Astrocyte (in vitro differentiated cells and primary cell): ENCODE data around the gene TFIP11. TPM values are rescaled to one million over a fixed set of nuclear protein-coding genes. Genes with fewer than 3 reads are reported as not detected.

ENCODE experiments used
- DNase-seq: peaks from one replicate; pipeline ENCODE4 v3.0.0-alpha.2; 2010; ENCODE audit warnings: low read depth
- FAIRE-seq: peaks from 2 replicates; lab custom pipeline; 2011; peaks lifted over from hg19 to GRCh38; lab: Jason Lieb, UNC
- H2AFZ ChIP-seq: 2 replicates; pipeline ENCODE4 v1.6.0; 2012; ENCODE audit warnings: low read depth, low read length, inconsistent platforms
- H3K27ac ChIP-seq: 2 replicates; pipeline ENCODE4 v1.5.1; 2011; ENCODE audit warnings: low read depth, low read length, inconsistent platforms
- H3K27me3 ChIP-seq: 2 replicates; pipeline ENCODE4 v1.6.0; 2011; ENCODE audit warnings: low read length, inconsistent platforms; ENCODE audit not compliant: insufficient read depth
- H3K36me3 ChIP-seq: 2 replicates; pipeline ENCODE4 v1.5.1; 2011; ENCODE audit warnings: low read length, inconsistent platforms; ENCODE audit not compliant: insufficient read depth
- H3K4me1 ChIP-seq: 2 replicates; pipeline ENCODE4 v1.5.1; 2011; ENCODE audit warnings: low read length, inconsistent platforms; ENCODE audit not compliant: insufficient read depth
- H3K4me2 ChIP-seq: 2 replicates; pipeline ENCODE4 v1.6.0; 2012; ENCODE audit warnings: low read length, inconsistent platforms
- H3K4me3 ChIP-seq: 2 replicates; pipeline ENCODE4 v1.5.1; 2011; ENCODE audit warnings: low read depth, mild to moderate bottlenecking, low read length, inconsistent platforms; ENCODE audit not compliant: insufficient read depth
- H3K79me2 ChIP-seq: 2 replicates; pipeline ENCODE4 v1.6.0; 2012; ENCODE audit warnings: mild to moderate bottlenecking, low read length, inconsistent platforms; ENCODE audit not compliant: insufficient read depth
- H3K9ac ChIP-seq: 2 replicates; pipeline ENCODE4 v1.6.0; 2012; ENCODE audit warnings: mild to moderate bottlenecking, low read length, inconsistent platforms
- H3K9me3 ChIP-seq: 2 replicates; pipeline ENCODE4 v1.5.1; 2012; ENCODE audit warnings: low read depth, mild to moderate bottlenecking, low read length, inconsistent platforms; ENCODE audit not compliant: insufficient read depth
- H4K20me1 ChIP-seq: 2 replicates; pipeline ENCODE4 v1.6.0; 2012; ENCODE audit warnings: low read length, inconsistent platforms; ENCODE audit not compliant: insufficient read depth
- H3K27ac Mint-ChIP-seq: one replicate; pipeline ENCODE4 v1.8.0; 2021; ENCODE audit warnings: mild to moderate bottlenecking, mixed read lengths; ENCODE audit not compliant: unreplicated experiment
- H3K27me3 Mint-ChIP-seq: one replicate; pipeline ENCODE4 v1.8.0; 2021; ENCODE audit warnings: low read depth, mixed read lengths; ENCODE audit not compliant: unreplicated experiment
- H3K36me3 Mint-ChIP-seq: one replicate; pipeline ENCODE4 v1.8.0; 2021; ENCODE audit warnings: low read depth, mixed read lengths; ENCODE audit not compliant: unreplicated experiment
- H3K4me1 Mint-ChIP-seq: one replicate; pipeline ENCODE4 v1.8.0; 2021; ENCODE audit warnings: low read depth, mixed read lengths; ENCODE audit not compliant: unreplicated experiment
- H3K4me3 Mint-ChIP-seq: one replicate; pipeline ENCODE4 v1.8.0; 2021; ENCODE audit warnings: mild to moderate bottlenecking, moderate library complexity, mixed read lengths; ENCODE audit not compliant: unreplicated experiment
- H3K9me3 Mint-ChIP-seq: one replicate; pipeline ENCODE4 v1.8.0; 2021; ENCODE audit warnings: mild to moderate bottlenecking, mixed read lengths; ENCODE audit not compliant: unreplicated experiment
- EZH2 ChIP-seq: IDR thresholded peaks from 2 replicates; pipeline ENCODE4 v1.6.1; 2012; ENCODE audit warnings: mild to moderate bottlenecking, low read length, inconsistent platforms; ENCODE audit not compliant: insufficient read depth
- total RNA-seq: library from RNA; stranded (reverse); gene quantifications from 2 replicates; pipeline ENCODE4 v1.2.1, GENCODE V29; 2021
- TF ChIP-seq, protein P1 (sequence below): IDR thresholded peaks from 2 replicates; pipeline ENCODE4 v1.5.1; 2011; ENCODE audit warnings: low read depth, mild to moderate bottlenecking, inconsistent platforms, low read length, moderate library complexity; ENCODE audit not compliant: insufficient read depth

TFIP11 gene
- total RNA-seq, 1 donor from 2014 or later: 36.9 TPM

DNA sequence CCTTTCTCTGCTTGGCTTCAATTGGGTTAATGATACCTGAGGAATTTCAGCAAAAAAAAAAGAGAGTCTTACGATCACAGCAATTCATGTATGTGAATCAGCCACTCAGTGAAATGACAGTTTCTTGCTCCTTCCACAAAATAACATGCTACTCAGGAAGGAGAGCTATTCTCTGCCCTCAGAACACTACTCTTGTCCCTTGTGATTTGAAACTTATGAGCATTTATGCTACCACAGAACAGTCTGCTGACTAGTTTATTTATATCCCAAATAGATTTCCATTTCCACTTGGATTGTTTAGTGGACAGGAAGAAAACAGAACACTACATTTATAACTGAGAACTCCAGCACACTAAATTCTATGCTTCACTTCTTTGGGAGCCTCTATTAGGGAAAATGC, 8.5 kb downstream of the TFIP11 start:
- peaks cover 19% of the 10 kb centered on the region for H3K36me3 Mint-ChIP-seq

DNA sequence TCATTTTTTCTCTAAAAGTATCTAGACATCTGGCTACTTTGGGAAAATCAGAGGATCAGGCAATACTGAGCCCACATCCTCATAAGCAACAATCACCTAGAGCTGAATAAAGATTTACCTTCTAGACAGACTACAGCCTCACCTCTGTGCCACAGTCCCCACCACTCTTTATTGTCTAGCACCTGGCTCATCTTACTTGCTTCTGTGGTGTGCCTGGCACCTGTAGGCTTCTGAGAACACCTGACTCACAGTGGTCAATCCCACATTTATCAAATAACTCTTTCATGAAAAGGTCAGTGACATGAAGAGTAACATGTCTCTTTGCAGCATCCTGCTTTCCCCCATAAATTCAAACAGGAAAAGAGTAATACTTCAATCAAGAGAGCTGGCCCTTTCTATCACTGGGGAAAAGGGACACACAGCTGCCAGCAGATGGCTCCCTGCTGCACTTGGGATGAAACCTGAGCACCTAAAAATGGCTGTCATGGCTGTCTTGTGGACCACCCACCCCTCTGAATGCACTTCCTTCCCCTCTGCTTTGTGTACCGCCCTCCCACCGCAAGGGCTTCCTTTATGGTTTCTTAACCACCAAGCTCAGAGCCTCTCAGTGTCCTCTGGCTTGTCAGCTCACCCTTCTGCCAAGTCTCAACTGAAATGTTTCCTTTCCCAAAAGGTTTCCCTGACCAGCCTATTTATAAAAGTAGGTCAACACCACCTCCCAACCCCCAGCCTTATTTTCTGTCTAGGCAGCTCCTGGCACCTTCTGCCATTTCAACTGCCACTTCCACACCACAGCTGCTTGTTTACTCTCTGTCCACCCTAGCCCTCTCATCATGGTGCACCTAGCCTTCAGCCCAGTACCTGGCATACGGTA, 9.3 kb downstream of the TFIP11 start:
- TF ChIP-seq, protein P1, sequence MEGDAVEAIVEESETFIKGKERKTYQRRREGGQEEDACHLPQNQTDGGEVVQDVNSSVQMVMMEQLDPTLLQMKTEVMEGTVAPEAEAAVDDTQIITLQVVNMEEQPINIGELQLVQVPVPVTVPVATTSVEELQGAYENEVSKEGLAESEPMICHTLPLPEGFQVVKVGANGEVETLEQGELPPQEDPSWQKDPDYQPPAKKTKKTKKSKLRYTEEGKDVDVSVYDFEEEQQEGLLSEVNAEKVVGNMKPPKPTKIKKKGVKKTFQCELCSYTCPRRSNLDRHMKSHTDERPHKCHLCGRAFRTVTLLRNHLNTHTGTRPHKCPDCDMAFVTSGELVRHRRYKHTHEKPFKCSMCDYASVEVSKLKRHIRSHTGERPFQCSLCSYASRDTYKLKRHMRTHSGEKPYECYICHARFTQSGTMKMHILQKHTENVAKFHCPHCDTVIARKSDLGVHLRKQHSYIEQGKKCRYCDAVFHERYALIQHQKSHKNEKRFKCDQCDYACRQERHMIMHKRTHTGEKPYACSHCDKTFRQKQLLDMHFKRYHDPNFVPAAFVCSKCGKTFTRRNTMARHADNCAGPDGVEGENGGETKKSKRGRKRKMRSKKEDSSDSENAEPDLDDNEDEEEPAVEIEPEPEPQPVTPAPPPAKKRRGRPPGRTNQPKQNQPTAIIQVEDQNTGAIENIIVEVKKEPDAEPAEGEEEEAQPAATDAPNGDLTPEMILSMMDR: peak; percentile 56
- TF ChIP-seq EZH2: no peak
- Mint-ChIP-seq H3K36me3 (peaks cover 21% of the 10 kb centered on the region), H3K9me3 (no peaks in the 10 kb centered on the region), H3K27ac (peak overlapping the region; percentile 56), H3K4me1 (peaks cover 18% of the 10 kb centered on the region), H3K27me3 (no peaks in the 10 kb centered on the region), H3K4me3 (no peak overlapping the region)
- Histone ChIP-seq H3K27me3 (no peaks in the 10 kb centered on the region), H3K4me1 (peaks cover 21% of the 10 kb centered on the region), H3K4me2 (no peak overlapping the region), H3K79me2 (peaks cover 7% of the 10 kb centered on the region), H3K9me3 (no peaks in the 10 kb centered on the region), H3K9ac (no peak overlapping the region), H2AFZ (no peak overlapping the region), H3K36me3 (peaks cover 59% of the 10 kb centered on the region), H3K4me3 (no peak overlapping the region), H4K20me1 (no peaks in the 10 kb centered on the region), H3K27ac (no peak overlapping the region)
- FAIRE-seq (no peak), DNase-seq (peak; percentile 37)

More for the DNA sequence above, 8.5 kb downstream of the TFIP11 start:
- TF ChIP-seq, protein P1: no peak
- no peak for TF ChIP-seq EZH2
- Histone ChIP-seq H3K4me3 (no peak overlapping the region), H3K4me1 (peaks cover 21% of the 10 kb centered on the region), H3K79me2 (peaks cover 8% of the 10 kb centered on the region), H3K9me3 (no peaks in the 10 kb centered on the region), H3K36me3 (peaks cover 61% of the 10 kb centered on the region), H3K4me2 (no peak overlapping the region), H4K20me1 (peaks cover under 1% of the 10 kb centered on the region), H3K27ac (no peak overlapping the region), H3K27me3 (no peaks in the 10 kb centered on the region), H2AFZ (no peak overlapping the region), H3K9ac (no peak overlapping the region)
- Mint-ChIP-seq H3K9me3 (no peaks in the 10 kb centered on the region), H3K4me1 (peaks cover 18% of the 10 kb centered on the region), H3K27ac (no peak overlapping the region), H3K4me3 (no peak overlapping the region), H3K27me3 (no peaks in the 10 kb centered on the region)
- DNase-seq (no peak), FAIRE-seq (no peak)

DNA sequence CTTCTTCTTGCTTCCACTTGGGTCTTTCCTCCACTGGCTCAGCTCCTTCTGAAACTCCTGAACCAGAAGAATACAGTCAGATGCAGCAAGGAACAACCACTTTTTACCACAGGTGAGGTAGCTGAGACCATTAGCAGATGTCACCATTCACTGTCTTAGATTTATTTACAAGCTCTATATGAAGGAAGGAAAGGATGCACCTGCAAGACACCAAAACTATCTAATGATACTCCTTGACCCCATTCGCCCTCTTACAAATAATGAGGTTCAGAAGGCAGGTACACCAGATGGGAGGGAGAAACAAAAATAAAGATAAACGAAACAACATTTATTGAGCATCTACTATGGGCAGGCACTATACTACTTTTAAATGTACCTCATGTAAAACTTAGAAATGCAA, 10.3 kb downstream of the TFIP11 start:
- H3K36me3 Mint-ChIP-seq: peaks cover 26% of the 10 kb centered on the region
- Histone ChIP-seq H3K9me3 (no peaks in the 10 kb centered on the region), H3K4me1 (peaks cover 21% of the 10 kb centered on the region), H3K4me2 (no peak overlapping the region), H3K4me3 (no peak overlapping the region), H4K20me1 (no peaks in the 10 kb centered on the region), H3K27me3 (no peaks in the 10 kb centered on the region), H3K79me2 (peaks cover 7% of the 10 kb centered on the region), H2AFZ (no peak overlapping the region), H3K9ac (no peak overlapping the region), H3K36me3 (peaks cover 56% of the 10 kb centered on the region), H3K27ac (no peak overlapping the region)
- H3K4me1 Mint-ChIP-seq: peaks cover 18% of the 10 kb centered on the region
- H3K27ac Mint-ChIP-seq: no peak overlapping the region
- TF ChIP-seq, protein P1: no peak
- no peak for TF ChIP-seq EZH2
- H3K27me3 Mint-ChIP-seq: no peaks in the 10 kb centered on the region
- H3K4me3 Mint-ChIP-seq: no peak overlapping the region
- no peak for DNase-seq
- FAIRE-seq: no peak
- no peaks in the 10 kb centered on the region for H3K9me3 Mint-ChIP-seq
